Testis (tissue), 5 donors: Measurements from ENCODE around the gene SLC39A8. TPM values are rescaled to one million over a fixed set of nuclear protein-coding genes. Genes with fewer than 3 reads are reported as not detected.
A peak's percentile ranks its signal among the peaks of the same experiment; 100 is the strongest.

ENCODE experiments used
- DNase-seq: peaks from one replicate; pipeline ENCODE4 v3.0.0-alpha.2; 2019
- H3K27ac ChIP-seq, 2 donors: fragments of 200-600 bp; sonication (generic); one replicate each; pipeline ENCODE4 v1.5.1; 2019
- H3K27me3 ChIP-seq: fragments of 200-600 bp; sonication (generic); one replicate; pipeline ENCODE4 v1.5.1; 2019
- H3K36me3 ChIP-seq: fragments of 200-600 bp; sonication (generic); one replicate; pipeline ENCODE4 v1.5.1; 2017; ENCODE audit warnings: low read depth; ENCODE audit errors: missing control alignments
- H3K4me1 ChIP-seq: fragments of 200-600 bp; sonication (generic); one replicate; pipeline ENCODE4 v1.5.1; 2019
- H3K4me3 ChIP-seq, 2 donors: fragments of 200-600 bp; sonication (generic); one replicate each; pipeline ENCODE4 v1.5.1; 2017 to 2019
- H3K9me3 ChIP-seq: fragments of 200-600 bp; sonication (generic); one replicate; pipeline ENCODE4 v1.5.1; 2017
- CTCF ChIP-seq, 3 experiments: fragments of 450-650 bp in 2 of 3; fragments of 200-600 bp in 1 of 3; sonication (generic) in 1 of 3; IDR thresholded peaks; one replicate each; pipeline ENCODE4 v1.5.1; 2016 to 2019; ENCODE audit warnings: antibody characterized with exemption in 3 of 3, mild to moderate bottlenecking in 2 of 3, moderate library complexity in 1 of 3
- POLR2A ChIP-seq: fragments of 450-650 bp; IDR thresholded peaks from one replicate; pipeline ENCODE4 v1.6.1; 2017; ENCODE audit warnings: antibody characterized with exemption, mild to moderate bottlenecking, moderate library complexity
- WGBS, 2 donors: methylation state at CpG; one replicate each; pipeline ENCODE4 v1.1.5; 2018; 5-methylcytosine and 5-hydroxymethylcytosine counted together
- intact Hi-C: fragments of 100-400 bp; cut with DNase I; formaldehyde crosslinking; loops from one replicate; pipeline ENCODE4 v1.15.1; 2023; ENCODE audit warnings: low total_unique reads
- long read RNA-seq, 2 donors: transcript quantifications; one replicate each; lab custom pipeline, GENCODE V29; 2026
- polyA plus RNA-seq: library from polyadenylated mRNA; stranded (reverse); fragments of 350-450 nt; fragmentation: Illumina TruSeq; extraction: RNeasy Lipid Tissue Mini Kit (QIAGEN cat#74804); gene quantifications from one replicate; pipeline ENCODE4 v1.2.3, GENCODE V29; 2014; ENCODE audit warnings: low read depth, low replicate concordance; ENCODE audit not compliant: insufficient read depth
- total RNA-seq, 2 donors: library from RNA; depleted of rRNA; stranded (reverse); fragments of >200 nt; gene quantifications; one replicate each; pipeline ENCODE4 v1.2.3, GENCODE V29; 2016

Gene SLC39A8
- total RNA-seq (1 to 10 TPM; 4.5 to 5.8 TPM), polyA plus RNA-seq (5.3 TPM)
- long read RNA-seq, donor 1, partial matches to known transcripts = 6 of 12 reads
- long read RNA-seq, donor 1, other reads (novel, unspliced or antisense) = 0 of 12 reads
- long read RNA-seq, donor 2, transcript SLC39A8-201 (9 exons, 3,144 nt) = major isoform, 5 of 12 reads
- long read RNA-seq, donor 2, partial matches to known transcripts = 6 of 12 reads
- long read RNA-seq, donor 2, other reads (novel, unspliced or antisense) = 0 of 12 reads

GRCh38 chr4:102344954-102345794 is at the start of gene SLC39A8:
TSS of gene SLC39A8 (minus strand) at chr4:102345482. CDS start at chr4:102344662, 820 bp downstream.
- peak; percentile 89 for DNase-seq
- Histone ChIP-seq H3K27ac (peak within 1 kb of the TSS; percentile 4 to 71), H3K36me3 (no peaks in the 10 kb centered on the region), H3K27me3 (no peaks in the 10 kb centered on the region), H3K4me1 (peaks cover 7% of the 10 kb centered on the region), H3K4me3 (peak within 1 kb of the TSS; percentile 65 to 68), H3K9me3 (no peaks in the 10 kb centered on the region)
- TF ChIP-seq CTCF (IDR thresholded peaks at IDR 0.05) (peak; percentile 64 to 77 (median 70)), POLR2A (no peak)
- intact Hi-C loops = no loop called here
- WGBS, 2 donors = 0% methylated on average over 48 to 54 of the region's 54 CpGs

GRCh38 chr4:102392033-102392744 is 46.9 kb upstream of the SLC39A8 start:
- H3K9me3 ChIP-seq = no peaks in the 10 kb centered on the region
- intact Hi-C loops = no loop called here
- no peak for DNase-seq
- TF ChIP-seq POLR2A = no peak
- no peak for TF ChIP-seq CTCF (IDR thresholded peaks at IDR 0.05)
- H3K36me3 ChIP-seq = no peaks in the 10 kb centered on the region
- H3K27ac ChIP-seq = no peak overlapping the region
- no peak overlapping the region for H3K4me3 ChIP-seq
- H3K27me3 ChIP-seq = no peaks in the 10 kb centered on the region
- H3K4me1 ChIP-seq = no peaks in the 10 kb centered on the region
- 76 to 85% methylated on average over 4 of the region's 4 CpGs for WGBS, 2 donors

GRCh38 chr4:102390438-102390837 is 45.2 kb upstream of the SLC39A8 start:
- WGBS, 2 donors = 82% methylated on average over 2 of the region's 2 CpGs
- DNase-seq = no peak
- H3K36me3 ChIP-seq = no peaks in the 10 kb centered on the region
- H3K4me3 ChIP-seq = no peak overlapping the region
- intact Hi-C loops = no loop called here
- H3K9me3 ChIP-seq = no peaks in the 10 kb centered on the region
- no peaks in the 10 kb centered on the region for H3K27me3 ChIP-seq
- H3K27ac ChIP-seq = no peak overlapping the region
- TF ChIP-seq POLR2A = no peak
- TF ChIP-seq CTCF (IDR thresholded peaks at IDR 0.05) = no peak
- no peaks in the 10 kb centered on the region for H3K4me1 ChIP-seq

GRCh38 chr4:102388611-102389010 is 43.3 kb upstream of the SLC39A8 start:
- TF ChIP-seq CTCF (IDR thresholded peaks at IDR 0.05) (no peak), POLR2A (no peak)

More at GRCh38 chr4:102388611-102389010, 43.3 kb upstream of the SLC39A8 start:
- intact Hi-C loops = no loop called here
- Histone ChIP-seq H3K36me3 (no peaks in the 10 kb centered on the region), H3K4me1 (no peaks in the 10 kb centered on the region), H3K27me3 (no peaks in the 10 kb centered on the region), H3K9me3 (no peaks in the 10 kb centered on the region), H3K4me3 (no peak overlapping the region), H3K27ac (no peak overlapping the region)
- DNase-seq = no peak
